Parathyroid adenoma (tissue), 2 donors: ENCODE measurements around the gene C12orf43.

Source experiments
- H2AFZ ChIP-seq: fragments of 300-600 bp; sonication (generic); one replicate; pipeline ENCODE4 v1.7.0; 2017; ENCODE audit warnings: antibody characterized with exemption, mild to moderate bottlenecking
- H3K27ac ChIP-seq: fragments of 300-600 bp; sonication (generic); one replicate; pipeline ENCODE4 v1.7.0; 2017
- H3K27me3 ChIP-seq: fragments of 300-600 bp; sonication (generic); one replicate; pipeline ENCODE4 v1.7.0; 2017; ENCODE audit warnings: low read length; ENCODE audit not compliant: control insufficient read depth, insufficient read depth
- H3K36me3 ChIP-seq: fragments of 300-600 bp; sonication (generic); one replicate; pipeline ENCODE4 v1.7.0; 2017; ENCODE audit warnings: low read length; ENCODE audit not compliant: control insufficient read depth, insufficient read depth
- H3K4me1 ChIP-seq: fragments of 300-600 bp; sonication (generic); one replicate; pipeline ENCODE4 v1.7.0; 2017; ENCODE audit warnings: control low read depth
- H3K4me2 ChIP-seq: fragments of 300-600 bp; sonication (generic); one replicate; pipeline ENCODE4 v1.7.0; 2017; ENCODE audit warnings: low read length
- H3K4me3 ChIP-seq: fragments of 300-600 bp; sonication (generic); one replicate; pipeline ENCODE4 v1.7.0; 2017; ENCODE audit warnings: low read depth, low read length
- H3K79me2 ChIP-seq: fragments of 300-600 bp; sonication (generic); one replicate; pipeline ENCODE4 v1.7.0; 2017; ENCODE audit warnings: control low read depth
- H3K9ac ChIP-seq: fragments of 300-600 bp; sonication (generic); one replicate; pipeline ENCODE4 v1.7.0; 2017; ENCODE audit warnings: mild to moderate bottlenecking
- H3K9me3 ChIP-seq: fragments of 300-600 bp; sonication (generic); one replicate; pipeline ENCODE4 v1.7.0; 2017; ENCODE audit warnings: low read length; ENCODE audit not compliant: control insufficient read depth
- CTCF ChIP-seq: fragments of 300-600 bp; sonication (generic); IDR thresholded peaks from one replicate; pipeline ENCODE4 v1.7.0; 2017; ENCODE audit warnings: antibody characterized with exemption, mild to moderate bottlenecking
- donor health status: primary hyperparathyroidism.

The C12orf43 gene

GRCh38 chr12:120990487-120991055 is 25.7 kb downstream of the C12orf43 start:
- Histone ChIP-seq H3K4me3 (no peak overlapping the region), H3K4me2 (no peak overlapping the region), H2AFZ (no peak overlapping the region), H3K27me3 (no peaks in the 10 kb centered on the region), H3K36me3 (no peaks in the 10 kb centered on the region), H3K79me2 (no peaks in the 10 kb centered on the region), H3K27ac (no peak overlapping the region), H3K9me3 (no peaks in the 10 kb centered on the region), H3K9ac (no peak overlapping the region), H3K4me1 (no peaks in the 10 kb centered on the region)
- no peak for TF ChIP-seq CTCF

GRCh38 chr12:120989687-120990086 is 26.6 kb downstream of the C12orf43 start:
- Histone ChIP-seq H3K27ac (no peak overlapping the region), H3K9ac (no peak overlapping the region), H3K4me1 (no peaks in the 10 kb centered on the region), H3K9me3 (no peaks in the 10 kb centered on the region), H3K4me3 (no peak overlapping the region), H3K27me3 (no peaks in the 10 kb centered on the region), H2AFZ (no peak overlapping the region), H3K79me2 (no peaks in the 10 kb centered on the region), H3K36me3 (no peaks in the 10 kb centered on the region), H3K4me2 (no peak overlapping the region)
- no peak for TF ChIP-seq CTCF

- no peak for TF ChIP-seq CTCF
- no peak overlapping the region for H3K9ac ChIP-seq
- no peaks in the 10 kb centered on the region for H3K79me2 ChIP-seq
- no peak overlapping the region for H3K4me3 ChIP-seq
- no peak overlapping the region for H2AFZ ChIP-seq
- H3K4me1 ChIP-seq = no peaks in the 10 kb centered on the region
- no peaks in the 10 kb centered on the region for H3K9me3 ChIP-seq
- H3K4me2 ChIP-seq = no peak overlapping the region
- H3K27ac ChIP-seq = no peak overlapping the region
- no peaks in the 10 kb centered on the region for H3K36me3 ChIP-seq
- no peaks in the 10 kb centered on the region for H3K27me3 ChIP-seq
These were observed 27.6 kb downstream of the C12orf43 start for GRCh38 chr12:120988658-120989057.

- Histone ChIP-seq H3K9ac (no peak overlapping the region), H3K4me1 (no peaks in the 10 kb centered on the region), H3K4me2 (no peak overlapping the region), H3K79me2 (no peaks in the 10 kb centered on the region), H3K27me3 (no peaks in the 10 kb centered on the region), H3K4me3 (no peak overlapping the region), H2AFZ (no peak overlapping the region), H3K9me3 (no peaks in the 10 kb centered on the region), H3K27ac (no peak overlapping the region), H3K36me3 (no peaks in the 10 kb centered on the region)
- no peak for TF ChIP-seq CTCF
These were observed 28.1 kb downstream of the C12orf43 start for GRCh38 chr12:120988234-120988633.

- Histone ChIP-seq H3K79me2 (no peaks in the 10 kb centered on the region), H3K9me3 (no peaks in the 10 kb centered on the region), H3K27ac (no peak overlapping the region), H3K27me3 (no peaks in the 10 kb centered on the region), H3K36me3 (no peaks in the 10 kb centered on the region), H3K9ac (no peak overlapping the region), H3K4me2 (peak overlapping the region; percentile 35), H3K4me1 (no peaks in the 10 kb centered on the region), H3K4me3 (no peak overlapping the region), H2AFZ (peak overlapping the region; percentile 48)
- no peak for TF ChIP-seq CTCF
These were observed 31.9 kb downstream of the C12orf43 start for GRCh38 chr12:120984351-120984898.
